Mesendoderm (in vitro differentiated cells): Measurements from ENCODE around the gene ITPR2.

Source experiments
- DNase-seq: peaks from one replicate; pipeline ENCODE4 v3.0.0; 2013
- H2AK5ac ChIP-seq: 2 replicates; pipeline ENCODE4 v1.6.1; 2013; ENCODE audit warnings: low read length, inconsistent platforms
- H2BK120ac ChIP-seq: 2 replicates; pipeline ENCODE4 v1.6.1; 2013; ENCODE audit warnings: low read depth, mild to moderate bottlenecking, low read length, moderate library complexity, mixed read lengths
- H2BK15ac ChIP-seq: replicated peaks from 2 replicates; pipeline ENCODE4 v1.6.1; 2013; ENCODE audit warnings: low read depth, mild to moderate bottlenecking, moderate library complexity
- H2BK5ac ChIP-seq: 2 replicates; pipeline ENCODE4 v1.6.1; 2013; ENCODE audit warnings: low read length, inconsistent platforms
- H3K18ac ChIP-seq: 2 replicates; pipeline ENCODE4 v1.6.1; 2013; ENCODE audit warnings: mild to moderate bottlenecking, low read length, mixed read lengths
- H3K23ac ChIP-seq: one replicate; pipeline ENCODE4 v1.6.1; 2013; ENCODE audit warnings: low read length
- H3K27ac ChIP-seq: 2 replicates; pipeline ENCODE4 v1.5.1; 2013; ENCODE audit warnings: low read depth, mild to moderate bottlenecking, inconsistent platforms, low read length, moderate library complexity
- H3K27me3 ChIP-seq: 2 replicates; pipeline ENCODE4 v1.6.1; 2013; ENCODE audit warnings: low read length, control low read depth, mild to moderate bottlenecking, inconsistent platforms; ENCODE audit not compliant: insufficient read depth, poor library complexity
- H3K36me3 ChIP-seq: 2 replicates; pipeline ENCODE4 v1.6.1; 2013; ENCODE audit warnings: low read length, inconsistent platforms; ENCODE audit not compliant: control insufficient read depth, insufficient read depth
- H3K4ac ChIP-seq: one replicate; pipeline ENCODE4 v1.6.1; 2013; ENCODE audit warnings: low read depth, mild to moderate bottlenecking, low read length, moderate library complexity
- H3K4me1 ChIP-seq: 2 replicates; pipeline ENCODE4 v1.6.1; 2013; ENCODE audit warnings: low read depth, low read length, inconsistent platforms; ENCODE audit not compliant: control insufficient read depth
- H3K4me2 ChIP-seq: 2 replicates; pipeline ENCODE4 v1.6.1; 2013; ENCODE audit warnings: low read length
- H3K4me3 ChIP-seq: 2 replicates; pipeline ENCODE4 v1.5.1; 2013; ENCODE audit warnings: mild to moderate bottlenecking, low read length
- H3K56ac ChIP-seq: one replicate; pipeline ENCODE4 v1.6.1; 2013; ENCODE audit warnings: low read length
- H3K79me1 ChIP-seq: 2 replicates; pipeline ENCODE4 v1.6.1; 2013; ENCODE audit warnings: low read length, inconsistent platforms
- H3K79me2 ChIP-seq: 2 replicates; pipeline ENCODE4 v1.6.1; 2013; ENCODE audit warnings: mild to moderate bottlenecking, low read length; ENCODE audit not compliant: control insufficient read depth, insufficient read depth
- H3K9ac ChIP-seq: 2 replicates; pipeline ENCODE4 v1.6.1; 2013; ENCODE audit warnings: low read length, inconsistent platforms
- H4K5ac ChIP-seq: one replicate; pipeline ENCODE4 v1.6.1; 2013; ENCODE audit warnings: low read length
- H4K8ac ChIP-seq: one replicate; pipeline ENCODE4 v1.6.1; 2013; ENCODE audit warnings: low read depth, mild to moderate bottlenecking, control low read depth, low read length, moderate library complexity
- WGBS: extraction: QIAGEN DNeasy Blood & Tissue Kit; methylation state at CpG from one replicate; pipeline ENCODE4 v1.1.7; 2013; ENCODE audit warnings: low lambda C conversion rate, missing lambda C conversion rate; ENCODE audit not compliant: insufficient coverage; ENCODE audit errors: extremely low coverage; 5-methylcytosine and 5-hydroxymethylcytosine counted together

The ITPR2 gene

DNA sequence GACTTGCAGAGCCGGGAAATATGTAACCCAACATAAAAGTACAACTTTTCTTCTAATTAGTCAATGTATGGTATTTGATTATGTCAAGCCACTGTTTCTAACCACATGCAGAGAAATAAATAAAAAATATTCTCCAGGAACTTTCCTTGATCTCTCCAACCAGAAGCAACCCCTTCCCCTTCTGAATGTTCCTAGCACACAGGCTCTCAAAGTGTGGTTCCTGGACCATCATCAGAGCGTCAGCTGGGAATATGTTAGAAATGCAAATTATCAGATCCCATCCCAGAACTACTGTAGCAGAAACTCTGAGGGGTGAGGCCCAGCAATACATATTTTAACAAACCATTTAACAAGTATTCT lies 21.0 kb upstream of the ITPR2 start:
- Histone ChIP-seq H3K79me2 (no peaks in the 10 kb centered on the region), H3K23ac (no peak overlapping the region), H2BK5ac (no peak overlapping the region), H2AK5ac (no peak overlapping the region), H2BK15ac (no peak overlapping the region), H4K8ac (no peak overlapping the region), H3K4me1 (no peaks in the 10 kb centered on the region), H3K4me3 (no peak overlapping the region), H4K5ac (no peak overlapping the region), H3K27ac (no peak overlapping the region), H3K27me3 (no peaks in the 10 kb centered on the region), H3K9ac (no peak overlapping the region), H3K56ac (no peak overlapping the region), H3K36me3 (no peaks in the 10 kb centered on the region), H3K4ac (no peak overlapping the region), H2BK120ac (no peak overlapping the region), H3K4me2 (no peak overlapping the region), H3K79me1 (no peaks in the 10 kb centered on the region), H3K18ac (no peak overlapping the region)
- no CpG with 5 or more reads among the region's 2 CpGs for WGBS
- DNase-seq = no peak

GRCh38 chr12:26853303-26854030 lies 20.5 kb upstream of the ITPR2 start:
- Histone ChIP-seq H3K23ac (no peak overlapping the region), H3K27me3 (no peaks in the 10 kb centered on the region), H3K4me2 (no peak overlapping the region), H3K56ac (no peak overlapping the region), H3K18ac (no peak overlapping the region), H3K4me3 (no peak overlapping the region), H3K4ac (no peak overlapping the region), H3K4me1 (no peaks in the 10 kb centered on the region), H4K5ac (no peak overlapping the region), H3K9ac (no peak overlapping the region), H3K36me3 (no peaks in the 10 kb centered on the region), H2BK15ac (no peak overlapping the region), H2BK120ac (no peak overlapping the region), H2AK5ac (no peak overlapping the region), H2BK5ac (no peak overlapping the region), H3K79me1 (no peaks in the 10 kb centered on the region), H3K79me2 (no peaks in the 10 kb centered on the region), H3K27ac (no peak overlapping the region), H4K8ac (no peak overlapping the region)
- WGBS = no CpG with 5 or more reads among the region's 12 CpGs
- peak; percentile 51 for DNase-seq

- Histone ChIP-seq H2BK120ac (no peak overlapping the region), H3K79me2 (no peaks in the 10 kb centered on the region), H4K8ac (no peak overlapping the region), H2AK5ac (no peak overlapping the region), H3K9ac (no peak overlapping the region), H3K18ac (no peak overlapping the region), H3K4ac (no peak overlapping the region), H3K36me3 (no peaks in the 10 kb centered on the region), H3K4me3 (no peak overlapping the region), H3K27ac (no peak overlapping the region), H2BK15ac (no peak overlapping the region), H3K4me1 (no peaks in the 10 kb centered on the region), H3K27me3 (no peaks in the 10 kb centered on the region), H4K5ac (no peak overlapping the region), H3K79me1 (no peaks in the 10 kb centered on the region), H3K23ac (no peak overlapping the region), H3K56ac (no peak overlapping the region), H3K4me2 (no peak overlapping the region), H2BK5ac (no peak overlapping the region)
- no CpG with 5 or more reads among the region's 2 CpGs for WGBS
- no peak for DNase-seq
Observed at GRCh38 chr12:26851031-26851809, 18.2 kb upstream of the ITPR2 start.

DNA sequence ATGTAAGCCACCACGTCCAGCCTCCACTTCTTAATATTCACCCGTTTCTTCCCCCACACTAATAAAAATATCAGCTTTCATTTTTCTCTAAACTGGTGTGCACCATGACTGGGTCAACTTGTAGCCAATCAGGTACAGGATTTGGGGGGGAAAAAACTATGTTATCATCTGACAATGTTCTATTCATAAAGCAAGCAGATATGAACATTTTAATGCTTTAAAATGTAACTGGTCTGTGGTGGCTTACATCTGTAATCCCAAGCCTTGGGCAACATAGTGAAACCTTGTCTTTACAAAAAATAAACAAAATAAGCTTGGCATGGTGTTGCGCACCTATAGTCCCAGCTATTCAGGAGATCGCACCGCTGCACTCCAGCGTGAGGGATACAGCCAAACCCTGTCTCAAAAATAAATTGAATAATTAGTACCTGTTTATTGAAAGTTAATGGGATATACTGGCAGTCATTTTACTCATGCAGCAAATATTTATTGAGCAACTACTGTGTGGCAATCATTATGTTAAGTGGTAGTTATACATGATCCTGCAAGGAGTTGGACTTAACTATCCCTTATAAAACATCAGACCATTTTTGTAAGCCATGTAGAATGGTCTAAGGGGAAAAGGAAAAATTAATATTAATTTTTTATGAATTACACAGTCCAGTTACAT lies 15.3 kb upstream of the ITPR2 start:
- Histone ChIP-seq H2BK120ac (no peak overlapping the region), H4K8ac (no peak overlapping the region), H3K4ac (no peak overlapping the region), H2BK5ac (no peak overlapping the region), H3K27ac (no peak overlapping the region), H3K36me3 (no peaks in the 10 kb centered on the region), H3K79me2 (no peaks in the 10 kb centered on the region), H3K23ac (no peak overlapping the region), H3K4me2 (no peak overlapping the region), H2AK5ac (no peak overlapping the region), H3K27me3 (no peaks in the 10 kb centered on the region), H3K79me1 (no peaks in the 10 kb centered on the region), H2BK15ac (no peak overlapping the region), H3K56ac (no peak overlapping the region), H4K5ac (no peak overlapping the region), H3K18ac (no peak overlapping the region), H3K4me1 (no peaks in the 10 kb centered on the region), H3K4me3 (no peak overlapping the region), H3K9ac (no peak overlapping the region)
- no peak for DNase-seq
- WGBS = no CpG with 5 or more reads among the region's 6 CpGs

DNA sequence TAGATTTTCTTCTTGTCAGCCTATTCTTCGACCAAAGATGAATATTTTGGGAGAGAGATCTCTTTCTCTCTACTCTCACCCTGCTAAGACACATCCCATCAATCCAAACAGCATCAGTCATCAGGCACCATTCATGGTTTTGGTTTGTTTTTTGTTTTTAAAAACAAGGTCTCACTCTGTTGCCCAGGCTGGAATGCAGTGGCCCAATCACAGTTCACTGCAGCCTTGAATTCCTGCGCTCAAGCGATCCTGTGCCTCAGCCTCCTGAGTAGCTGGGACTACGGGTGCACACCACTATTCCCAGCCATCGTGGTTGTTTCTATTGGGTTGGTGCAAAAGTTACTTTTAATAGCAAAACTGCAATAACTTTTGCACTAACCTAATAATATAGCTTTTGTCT lies 14.4 kb upstream of the ITPR2 start:
- Histone ChIP-seq H3K27ac (no peak overlapping the region), H3K4me2 (no peak overlapping the region), H3K4ac (no peak overlapping the region), H2AK5ac (no peak overlapping the region), H3K36me3 (no peaks in the 10 kb centered on the region), H4K8ac (no peak overlapping the region), H3K4me3 (no peak overlapping the region), H3K79me1 (no peaks in the 10 kb centered on the region), H2BK120ac (no peak overlapping the region), H2BK5ac (no peak overlapping the region), H3K27me3 (no peaks in the 10 kb centered on the region), H3K79me2 (no peaks in the 10 kb centered on the region), H4K5ac (no peak overlapping the region), H2BK15ac (no peak overlapping the region), H3K18ac (no peak overlapping the region), H3K4me1 (no peaks in the 10 kb centered on the region), H3K23ac (no peak overlapping the region), H3K9ac (no peak overlapping the region), H3K56ac (no peak overlapping the region)
- WGBS = no CpG with 5 or more reads among the region's 5 CpGs
- DNase-seq = no peak
